ENCODE results near the gene CHST8.
"Not testable (repeated sequence)": the region's sequence is repeated elsewhere in the genome, so short reads cannot be mapped to it uniquely, and the experiment has no call there.

CHST8 gene

DNA sequence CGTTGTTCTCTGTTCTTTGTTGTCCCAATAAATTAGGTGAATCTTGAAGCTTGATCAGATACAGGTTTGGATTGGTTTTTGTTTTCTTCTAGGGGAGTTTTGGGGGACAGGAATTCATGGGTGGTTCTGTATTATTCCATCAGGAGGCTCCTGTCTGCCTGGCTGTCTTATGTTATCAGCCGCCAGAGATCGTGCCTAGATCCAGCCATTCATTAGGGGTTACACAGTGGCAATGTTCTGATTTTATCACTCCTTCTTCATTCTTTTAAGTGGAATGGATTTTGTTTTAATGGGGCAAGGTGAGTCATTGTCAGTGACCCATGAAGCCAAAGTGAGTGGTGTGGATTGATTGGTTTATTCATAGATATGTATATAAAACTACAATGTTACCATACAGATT, 71.9 kb downstream of the CHST8 start:
- Histone ChIP-seq H3K27ac (ENCODE audit: low read depth, low read length) (no peak overlapping the region), H3K9me3 (ENCODE audit: control insufficient read depth, insufficient read depth, low read depth, low read length) (no peaks in the 10 kb centered on the region), H3K4me1 (ENCODE audit: control insufficient read depth, insufficient read depth, low read length) (no peaks in the 10 kb centered on the region; the same call in 1 of the 2 replicates), H3K9ac (ENCODE audit: low read length) (no peak overlapping the region), H3K36me3 (ENCODE audit: control insufficient read depth, insufficient read depth, low read length) (peaks cover 3% of the 10 kb centered on the region; the same call in 1 of the 2 replicates), H3K4me3 (ENCODE audit: low read depth, low read length) (no peak overlapping the region), H3K27me3 (ENCODE audit: control insufficient read depth, insufficient read depth, low read length) (no peaks in the 10 kb centered on the region)

DNA sequence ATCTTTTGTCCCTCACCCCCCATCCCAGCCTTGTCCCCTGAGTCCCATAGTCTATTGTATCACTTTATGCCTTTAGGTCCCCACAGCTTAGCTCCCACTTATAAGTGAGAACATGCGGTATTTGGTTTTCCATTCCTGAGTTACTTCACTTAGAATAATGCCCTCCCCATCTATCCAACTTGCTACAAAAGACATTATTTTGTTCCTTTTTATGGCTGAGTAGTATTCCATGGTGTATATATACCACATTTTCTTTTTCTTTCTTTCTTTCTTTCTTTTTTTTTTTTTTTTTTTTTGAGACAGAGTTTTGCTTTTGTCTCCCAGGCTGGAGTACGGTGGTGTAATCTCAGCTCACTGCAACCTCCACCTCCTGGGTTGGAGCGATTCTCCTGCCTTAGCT, 73.8 kb downstream of the CHST8 start:
- H3K4me1 ChIP-seq (ENCODE audit: control insufficient read depth, insufficient read depth, low read length); H3K9me3 ChIP-seq (ENCODE audit: control insufficient read depth, insufficient read depth, low read depth, low read length); H3K27ac ChIP-seq (ENCODE audit: low read depth, low read length); H3K4me3 ChIP-seq (ENCODE audit: low read depth, low read length); H3K27me3 ChIP-seq (ENCODE audit: control insufficient read depth, insufficient read depth, low read length); H3K9ac ChIP-seq (ENCODE audit: low read length); H3K36me3 ChIP-seq (ENCODE audit: control insufficient read depth, insufficient read depth, low read length): not testable (repeated sequence)

DNA sequence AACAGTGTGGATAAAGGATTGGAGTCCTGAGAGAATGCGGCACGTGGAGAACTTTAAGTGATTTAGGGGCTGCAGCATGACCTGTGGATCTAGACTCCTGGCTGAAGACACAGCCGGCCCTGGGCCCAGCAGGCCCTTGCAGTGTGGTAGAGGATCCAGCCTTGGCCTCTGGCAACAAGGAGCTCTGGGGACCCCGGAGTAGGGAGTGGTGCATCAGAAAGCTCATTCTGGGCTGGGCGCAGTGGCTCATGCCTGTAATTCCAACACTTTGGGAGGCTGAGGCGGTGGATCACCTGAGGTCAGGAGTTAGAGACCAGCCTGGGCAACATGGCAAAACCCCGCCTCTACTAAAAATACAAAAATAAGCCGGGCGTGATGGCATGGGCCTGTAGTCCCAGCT, 76.0 kb downstream of the CHST8 start:
- no peaks in the 10 kb centered on the region for H3K9me3 ChIP-seq (ENCODE audit: control insufficient read depth, insufficient read depth, low read depth, low read length)
- H3K4me1 ChIP-seq (ENCODE audit: control insufficient read depth, insufficient read depth, low read length) = peaks cover 6% of the 10 kb centered on the region; the same call in 1 of the 2 replicates
- H3K4me3 ChIP-seq (ENCODE audit: low read depth, low read length) = no peak overlapping the region
- no peaks in the 10 kb centered on the region for H3K36me3 ChIP-seq (ENCODE audit: control insufficient read depth, insufficient read depth, low read length)
- no peak overlapping the region for H3K27ac ChIP-seq (ENCODE audit: low read depth, low read length)
- no peaks in the 10 kb centered on the region for H3K27me3 ChIP-seq (ENCODE audit: control insufficient read depth, insufficient read depth, low read length)
- no peak overlapping the region for H3K9ac ChIP-seq (ENCODE audit: low read length)

DNA sequence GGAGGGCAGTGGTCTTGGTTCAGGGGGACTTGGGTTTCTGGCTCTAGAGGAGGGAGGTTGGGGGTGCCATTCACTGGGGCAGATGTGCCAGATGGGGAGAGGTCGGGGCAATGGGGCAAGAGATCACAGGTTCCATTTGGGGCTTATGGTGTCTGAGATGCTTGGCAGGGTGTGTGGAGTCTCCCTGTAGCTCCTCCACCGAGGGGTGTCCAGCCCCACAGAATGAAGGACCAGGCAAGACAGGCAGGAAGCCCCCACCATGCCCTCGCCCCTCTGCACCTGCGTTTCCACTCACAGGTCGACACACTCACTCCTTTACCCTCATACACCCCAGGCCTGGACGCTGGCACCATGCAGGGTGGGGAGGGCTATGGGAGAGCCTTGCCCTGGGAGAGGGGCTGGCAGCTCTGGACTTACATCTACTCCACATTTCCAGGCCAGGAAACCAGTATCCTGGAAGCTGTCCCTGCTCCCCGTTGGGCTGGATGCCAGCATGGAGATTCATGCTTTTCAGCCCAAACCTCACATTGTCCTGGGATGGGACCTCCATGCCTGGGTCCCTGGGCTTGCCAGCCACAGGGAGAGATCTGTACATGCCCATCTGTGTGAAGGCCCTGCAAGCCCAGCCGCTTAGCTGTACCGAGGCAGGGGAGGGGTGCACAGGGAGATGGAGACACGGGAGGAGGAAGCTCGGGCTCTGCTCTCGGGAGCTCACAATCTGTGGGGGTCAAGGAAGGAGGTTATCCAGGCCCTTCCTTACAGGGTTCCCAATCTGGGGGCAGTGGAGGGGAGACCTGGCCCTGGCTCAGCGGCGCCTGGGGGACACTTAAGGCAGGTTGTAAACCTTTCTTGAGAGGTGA, 77.1 kb downstream of the CHST8 start:
- no peak overlapping the region for H3K4me3 ChIP-seq (ENCODE audit: low read depth, low read length)
- H3K27me3 ChIP-seq (ENCODE audit: control insufficient read depth, insufficient read depth, low read length) = no peaks in the 10 kb centered on the region
- H3K4me1 ChIP-seq (ENCODE audit: control insufficient read depth, insufficient read depth, low read length) = peaks cover 6% of the 10 kb centered on the region; the same call in 1 of the 2 replicates
- no peak overlapping the region for H3K9ac ChIP-seq (ENCODE audit: low read length)
- no peaks in the 10 kb centered on the region for H3K36me3 ChIP-seq (ENCODE audit: control insufficient read depth, insufficient read depth, low read length)
- H3K27ac ChIP-seq (ENCODE audit: low read depth, low read length) = no peak overlapping the region
- H3K9me3 ChIP-seq (ENCODE audit: control insufficient read depth, insufficient read depth, low read depth, low read length) = no peaks in the 10 kb centered on the region

- Histone ChIP-seq H3K9ac (ENCODE audit: low read length) (no peak overlapping the region), H3K4me3 (ENCODE audit: low read depth, low read length) (no peak overlapping the region), H3K9me3 (ENCODE audit: control insufficient read depth, insufficient read depth, low read depth, low read length) (no peaks in the 10 kb centered on the region), H3K27me3 (ENCODE audit: control insufficient read depth, insufficient read depth, low read length) (no peaks in the 10 kb centered on the region), H3K36me3 (ENCODE audit: control insufficient read depth, insufficient read depth, low read length) (no peaks in the 10 kb centered on the region), H3K4me1 (ENCODE audit: control insufficient read depth, insufficient read depth, low read length) (peaks cover 6% of the 10 kb centered on the region; the same call in 1 of the 2 replicates), H3K27ac (ENCODE audit: low read depth, low read length) (no peak overlapping the region)
Observed at GRCh38 chr19:33699754-33700407, 78.1 kb downstream of the CHST8 start.

DNA sequence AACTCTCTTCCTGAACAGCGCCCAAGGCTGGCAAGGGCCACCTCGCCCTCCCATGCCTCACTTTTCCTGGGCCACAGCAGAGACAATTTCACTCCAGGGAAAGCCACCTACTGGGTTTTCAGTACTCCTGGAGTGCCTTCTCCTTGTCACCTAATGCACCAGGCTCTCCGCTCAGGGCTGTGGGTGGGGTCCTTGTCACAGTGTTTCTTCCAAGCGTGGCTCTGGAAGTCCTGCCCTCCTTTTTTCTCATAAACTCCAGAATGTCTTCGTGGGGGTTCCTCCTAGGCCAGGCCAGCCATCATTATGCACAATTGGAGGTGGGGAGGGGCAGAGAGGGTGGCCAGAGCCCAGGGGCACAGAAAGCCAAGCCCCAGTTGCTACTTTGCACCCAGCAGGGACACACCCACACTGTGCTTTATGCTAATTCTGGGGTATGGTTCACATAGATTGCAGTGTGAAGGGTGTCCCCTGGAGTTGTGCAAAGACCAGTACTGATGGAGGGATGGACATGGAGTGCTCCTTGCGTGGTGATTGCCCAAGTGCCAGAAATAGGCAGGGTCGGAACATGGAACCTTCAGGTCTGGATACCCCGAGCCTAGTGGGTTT, 78.8 kb downstream of the CHST8 start:
- Histone ChIP-seq H3K27me3 (ENCODE audit: control insufficient read depth, insufficient read depth, low read length) (no peaks in the 10 kb centered on the region), H3K9ac (ENCODE audit: low read length) (no peak overlapping the region), H3K27ac (ENCODE audit: low read depth, low read length) (no peak overlapping the region), H3K36me3 (ENCODE audit: control insufficient read depth, insufficient read depth, low read length) (no peaks in the 10 kb centered on the region), H3K4me1 (ENCODE audit: control insufficient read depth, insufficient read depth, low read length) (peaks cover 6% of the 10 kb centered on the region; the same call in 1 of the 2 replicates), H3K9me3 (ENCODE audit: control insufficient read depth, insufficient read depth, low read depth, low read length) (no peaks in the 10 kb centered on the region), H3K4me3 (ENCODE audit: low read depth, low read length) (no peak overlapping the region)

DNA sequence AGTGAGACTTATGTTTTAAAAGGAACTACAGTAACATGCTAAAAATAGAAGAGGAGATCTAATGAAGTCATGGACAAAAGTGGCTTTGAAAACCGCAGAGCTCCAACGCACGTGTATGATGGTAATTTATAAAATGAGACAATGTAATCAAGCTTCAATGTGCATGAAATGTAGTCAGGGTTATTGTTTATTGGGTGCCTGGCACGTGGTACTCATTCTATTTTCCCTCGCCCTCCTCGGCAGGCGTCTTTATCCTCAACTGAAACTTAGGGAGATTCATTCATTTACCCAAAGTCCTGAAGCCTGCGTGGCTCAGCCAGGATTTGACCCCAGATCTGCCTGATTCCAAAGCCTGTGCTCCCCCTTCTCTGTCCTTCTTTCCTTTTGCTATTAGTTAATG, 79.8 kb downstream of the CHST8 start:
- no peak overlapping the region for H3K27ac ChIP-seq (ENCODE audit: low read depth, low read length)
- no peaks in the 10 kb centered on the region for H3K36me3 ChIP-seq (ENCODE audit: control insufficient read depth, insufficient read depth, low read length)
- no peak overlapping the region for H3K4me3 ChIP-seq (ENCODE audit: low read depth, low read length)
- no peaks in the 10 kb centered on the region for H3K27me3 ChIP-seq (ENCODE audit: control insufficient read depth, insufficient read depth, low read length)
- no peak overlapping the region for H3K9ac ChIP-seq (ENCODE audit: low read length)
- H3K9me3 ChIP-seq (ENCODE audit: control insufficient read depth, insufficient read depth, low read depth, low read length) = no peaks in the 10 kb centered on the region
- H3K4me1 ChIP-seq (ENCODE audit: control insufficient read depth, insufficient read depth, low read length) = peaks cover 6% of the 10 kb centered on the region; the same call in 1 of the 2 replicates

- no peaks in the 10 kb centered on the region for H3K27me3 ChIP-seq (ENCODE audit: control insufficient read depth, insufficient read depth, low read length)
- no peak overlapping the region for H3K4me3 ChIP-seq (ENCODE audit: low read depth, low read length)
- no peaks in the 10 kb centered on the region for H3K9me3 ChIP-seq (ENCODE audit: control insufficient read depth, insufficient read depth, low read depth, low read length)
- no peak overlapping the region for H3K27ac ChIP-seq (ENCODE audit: low read depth, low read length)
- peaks cover 6% of the 10 kb centered on the region; the same call in 1 of the 2 replicates for H3K4me1 ChIP-seq (ENCODE audit: control insufficient read depth, insufficient read depth, low read length)
- no peak overlapping the region for H3K9ac ChIP-seq (ENCODE audit: low read length)
- no peaks in the 10 kb centered on the region for H3K36me3 ChIP-seq (ENCODE audit: control insufficient read depth, insufficient read depth, low read length)
Observed at GRCh38 chr19:33702606-33703437, 81.1 kb downstream of the CHST8 start.

GRCh38 chr19:33703438-33703750, 81.6 kb downstream of the CHST8 start:
- H3K9ac ChIP-seq (ENCODE audit: low read length) = no peak overlapping the region

GRCh38 chr19:33703821-33704220, 82.1 kb downstream of the CHST8 start:
- Histone ChIP-seq H3K4me1 (ENCODE audit: control insufficient read depth, insufficient read depth, low read length) (peaks cover 6% of the 10 kb centered on the region; the same call in 1 of the 2 replicates), H3K27me3 (ENCODE audit: control insufficient read depth, insufficient read depth, low read length) (no peaks in the 10 kb centered on the region), H3K4me3 (ENCODE audit: low read depth, low read length) (no peak overlapping the region), H3K27ac (ENCODE audit: low read depth, low read length) (no peak overlapping the region), H3K9ac (ENCODE audit: low read length) (no peak overlapping the region), H3K36me3 (ENCODE audit: control insufficient read depth, insufficient read depth, low read length) (no peaks in the 10 kb centered on the region), H3K9me3 (ENCODE audit: control insufficient read depth, insufficient read depth, low read depth, low read length) (no peaks in the 10 kb centered on the region)

More at GRCh38 chr19:33703438-33703750, 81.6 kb downstream of the CHST8 start:
- Histone ChIP-seq H3K9me3 (ENCODE audit: control insufficient read depth, insufficient read depth, low read depth, low read length) (no peaks in the 10 kb centered on the region), H3K4me1 (ENCODE audit: control insufficient read depth, insufficient read depth, low read length) (peaks cover 6% of the 10 kb centered on the region; the same call in 1 of the 2 replicates), H3K27ac (ENCODE audit: low read depth, low read length) (no peak overlapping the region), H3K27me3 (ENCODE audit: control insufficient read depth, insufficient read depth, low read length) (no peaks in the 10 kb centered on the region), H3K36me3 (ENCODE audit: control insufficient read depth, insufficient read depth, low read length) (no peaks in the 10 kb centered on the region), H3K4me3 (ENCODE audit: low read depth, low read length) (no peak overlapping the region)

All from HUES6 (cell line).